HG03521 (cell line): Measurements from ENCODE around the gene IFITM2.
"Not testable (repeated sequence)": the region's sequence is repeated elsewhere in the genome, so short reads cannot be mapped to it uniquely, and the experiment has no call there.

Experiments
- ATAC-seq: cut with Tn5 transposase; IDR thresholded peaks from one replicate; pipeline ENCODE4 v1.9.1; 2021; ENCODE audit warnings: mild to moderate bottlenecking, moderate library complexity; ENCODE audit not compliant: unreplicated experiment

Gene IFITM2

GRCh38 chr11:281486-282161 is 26.0 kb upstream of the IFITM2 start:
- no peak for ATAC-seq

GRCh38 chr11:282171-282570 is 25.4 kb upstream of the IFITM2 start:
- ATAC-seq: no peak

GRCh38 chr11:282630-283360 is 24.8 kb upstream of the IFITM2 start:
- ATAC-seq: no peak

- ATAC-seq: no peak
Measured at GRCh38 chr11:283405-284104, 24.1 kb upstream of the IFITM2 start.

GRCh38 chr11:284105-285020 is 23.3 kb upstream of the IFITM2 start:
- ATAC-seq: no peak

- ATAC-seq: no peak
Measured at GRCh38 chr11:285021-285893, 22.4 kb upstream of the IFITM2 start.

- no peak for ATAC-seq
Measured at GRCh38 chr11:285894-286220, 21.8 kb upstream of the IFITM2 start.

GRCh38 chr11:286977-287820 is 20.4 kb upstream of the IFITM2 start:
- ATAC-seq: not testable (repeated sequence)

- ATAC-seq: no peak
Measured at GRCh38 chr11:287821-288477, 19.7 kb upstream of the IFITM2 start.

- no peak for ATAC-seq
Measured at GRCh38 chr11:288478-289397, 18.9 kb upstream of the IFITM2 start, which contains the start of gene PGGHG. Gene PGGHG, plus strand, starts transcription at chr11:289126. Its CDS starts 691 bp downstream, at chr11:289817.

GRCh38 chr11:289398-289711 is 18.3 kb upstream of the IFITM2 start:
- ATAC-seq: no peak

- no peak for ATAC-seq
Measured at GRCh38 chr11:289712-290620, 17.6 kb upstream of the IFITM2 start.

GRCh38 chr11:290621-291231 is 16.9 kb upstream of the IFITM2 start:
- no peak for ATAC-seq

- no peak for ATAC-seq
Measured at GRCh38 chr11:291281-292210, 16.1 kb upstream of the IFITM2 start.
